ENCODE data around the gene MED12L. TPM values are rescaled to one million over a fixed set of nuclear protein-coding genes. Genes with fewer than 3 reads are reported as not detected.
"Not testable (repeated sequence)": the region's sequence is repeated elsewhere in the genome, so short reads cannot be mapped to it uniquely, and the experiment has no call there.

Gene MED12L
- total RNA-seq (2014; rRNA removed; shearing (Covaris generic)) = 1.5 and 2.0 TPM in 2 replicates
- 1.0 and 1.1 TPM in 2 replicates for polyA plus RNA-seq (2015; cell fraction: cytosol; rRNA removed)
- 1.2 TPM in 2 replicates for polyA plus RNA-seq (2015; cell fraction: nucleus; rRNA removed)

- DNase-seq (ENCODE audit: low read depth) = peak; percentile 80
These were observed at the start of gene MED12L for GRCh38 chr3:151085227-151085888. TSS of gene MED12L (plus strand) at chr3:151085664. CDS start at chr3:151086927, 1,263 bp downstream.

- peak; percentile 99 for DNase-seq (ENCODE audit: low read depth)
These were observed 47.6 kb upstream of the MED12L start for GRCh38 chr3:151037746-151038477.

DNA sequence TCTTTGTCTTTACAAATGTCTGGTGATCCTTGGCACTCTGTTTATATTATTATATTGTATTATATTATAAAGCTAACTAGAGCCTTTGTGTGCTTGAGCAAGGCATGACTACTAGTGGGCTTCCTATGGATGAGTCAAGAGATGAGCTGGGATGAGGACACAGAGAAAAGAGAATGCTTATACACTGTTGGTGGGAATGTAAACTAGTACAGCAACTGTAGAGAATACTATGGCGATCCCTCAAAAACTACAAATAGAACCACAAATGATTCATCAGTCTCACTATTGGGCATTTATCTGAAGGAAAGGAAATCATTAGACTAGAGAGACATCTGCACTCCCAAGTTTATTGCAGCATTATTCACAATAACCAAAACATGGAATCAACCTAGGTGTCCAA is 40.8 kb upstream of the MED12L start:
- peak; percentile 84 for DNase-seq (ENCODE audit: low read depth)

GRCh38 chr3:151047636-151048035 is 37.8 kb upstream of the MED12L start:
- DNase-seq (ENCODE audit: low read depth) = peak; percentile 16

- no peak for DNase-seq (ENCODE audit: low read depth)
These were observed 33.9 kb upstream of the MED12L start for GRCh38 chr3:151051533-151051932.

GRCh38 chr3:151052346-151052745 is 33.1 kb upstream of the MED12L start:
- DNase-seq (ENCODE audit: low read depth) = no peak

DNA sequence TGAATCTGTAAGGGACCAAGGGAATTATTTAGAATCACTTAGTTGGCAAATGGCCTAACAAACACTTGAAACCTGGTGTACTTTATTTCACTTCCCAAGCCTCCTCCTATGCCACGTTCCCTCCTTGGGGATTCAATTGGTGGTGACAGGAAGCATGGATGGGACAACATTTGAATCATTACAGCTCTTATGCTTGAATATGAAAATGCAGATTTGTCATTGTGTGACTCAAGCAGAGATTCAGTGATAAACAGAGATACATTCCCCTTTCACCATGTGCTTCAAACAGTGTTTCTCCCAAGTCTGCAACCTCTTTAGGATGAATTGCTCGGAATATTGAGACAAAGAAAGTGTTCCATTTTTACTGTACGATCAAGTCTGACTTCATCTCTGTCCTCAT is 32.7 kb upstream of the MED12L start:
- no peak for DNase-seq (ENCODE audit: low read depth)

GRCh38 chr3:151058740-151059139 is 26.7 kb upstream of the MED12L start:
- peak; percentile 13 for DNase-seq (ENCODE audit: low read depth)

- no peak for DNase-seq (ENCODE audit: low read depth)
These were observed 22.9 kb upstream of the MED12L start for GRCh38 chr3:151062611-151063010.

DNA sequence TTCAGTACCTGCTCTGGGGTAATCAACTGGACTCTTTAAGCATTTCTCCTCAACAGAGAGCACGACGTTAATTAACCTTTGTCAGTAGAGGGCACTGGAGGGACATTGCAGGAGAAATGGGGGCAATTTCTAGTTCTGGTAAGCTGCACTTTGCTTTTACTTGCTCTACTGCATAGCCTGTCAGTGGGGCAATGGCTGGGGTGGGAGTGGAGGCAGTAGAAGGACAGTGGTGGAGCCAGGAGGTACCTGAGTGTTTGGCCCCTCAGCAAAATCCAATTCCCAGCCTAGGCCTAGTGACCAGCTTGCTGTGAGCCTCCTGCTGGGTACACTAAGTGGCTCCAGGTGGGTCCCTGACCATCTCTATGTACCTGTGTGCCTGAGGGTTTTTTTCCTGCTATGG is 18.3 kb upstream of the MED12L start:
- peak; percentile 50 for DNase-seq (ENCODE audit: low read depth)

DNA sequence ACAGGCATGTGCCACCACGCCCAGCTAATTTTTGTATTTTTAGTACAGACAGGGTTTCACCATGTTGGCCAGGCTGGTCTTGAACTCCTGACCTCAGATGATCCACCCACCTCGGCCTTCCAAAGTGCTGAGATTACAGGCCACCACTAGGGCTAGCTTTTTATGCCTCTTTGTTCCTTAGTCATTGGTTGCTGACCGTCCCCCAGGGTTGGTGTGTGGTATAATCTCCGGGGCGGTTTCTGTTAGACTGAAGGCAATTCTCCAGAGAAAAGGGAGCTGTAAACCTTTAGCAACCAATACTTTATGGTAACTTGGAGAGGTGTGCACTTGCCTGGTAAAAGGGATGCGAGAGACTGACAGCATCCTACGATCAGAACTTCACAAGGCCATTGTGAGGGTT is 12.6 kb upstream of the MED12L start:
- DNase-seq (ENCODE audit: low read depth) = not testable (repeated sequence)

DNA sequence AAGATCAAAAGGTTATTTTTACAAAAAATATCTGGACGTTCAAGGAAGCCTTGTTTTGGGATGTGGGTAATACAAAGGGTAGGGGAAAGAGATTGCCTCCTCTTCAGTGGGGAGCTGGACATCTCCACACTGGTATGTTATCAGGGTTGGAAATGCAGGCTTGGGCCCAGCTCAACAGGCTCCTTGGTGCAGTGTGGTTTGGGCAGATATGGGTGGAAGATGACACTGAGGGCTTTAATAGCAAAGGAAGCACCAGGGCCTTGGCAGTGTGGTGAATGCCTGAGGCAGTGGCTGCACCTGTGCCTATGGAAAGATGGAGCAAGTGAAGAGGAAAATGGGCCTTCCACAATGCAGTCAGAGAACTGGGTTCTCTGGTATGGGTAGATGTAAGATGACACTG is 11.2 kb upstream of the MED12L start:
- DNase-seq (ENCODE audit: low read depth) = no peak

GRCh38 chr3:151075869-151076562 is 9.4 kb upstream of the MED12L start:
- DNase-seq (ENCODE audit: low read depth) = no peak

GRCh38 chr3:151076626-151077025 is 8.8 kb upstream of the MED12L start:
- no peak for DNase-seq (ENCODE audit: low read depth)

GRCh38 chr3:151081082-151081481 is 4.4 kb upstream of the MED12L start:
- DNase-seq (ENCODE audit: low read depth) = not testable (repeated sequence)

DNA sequence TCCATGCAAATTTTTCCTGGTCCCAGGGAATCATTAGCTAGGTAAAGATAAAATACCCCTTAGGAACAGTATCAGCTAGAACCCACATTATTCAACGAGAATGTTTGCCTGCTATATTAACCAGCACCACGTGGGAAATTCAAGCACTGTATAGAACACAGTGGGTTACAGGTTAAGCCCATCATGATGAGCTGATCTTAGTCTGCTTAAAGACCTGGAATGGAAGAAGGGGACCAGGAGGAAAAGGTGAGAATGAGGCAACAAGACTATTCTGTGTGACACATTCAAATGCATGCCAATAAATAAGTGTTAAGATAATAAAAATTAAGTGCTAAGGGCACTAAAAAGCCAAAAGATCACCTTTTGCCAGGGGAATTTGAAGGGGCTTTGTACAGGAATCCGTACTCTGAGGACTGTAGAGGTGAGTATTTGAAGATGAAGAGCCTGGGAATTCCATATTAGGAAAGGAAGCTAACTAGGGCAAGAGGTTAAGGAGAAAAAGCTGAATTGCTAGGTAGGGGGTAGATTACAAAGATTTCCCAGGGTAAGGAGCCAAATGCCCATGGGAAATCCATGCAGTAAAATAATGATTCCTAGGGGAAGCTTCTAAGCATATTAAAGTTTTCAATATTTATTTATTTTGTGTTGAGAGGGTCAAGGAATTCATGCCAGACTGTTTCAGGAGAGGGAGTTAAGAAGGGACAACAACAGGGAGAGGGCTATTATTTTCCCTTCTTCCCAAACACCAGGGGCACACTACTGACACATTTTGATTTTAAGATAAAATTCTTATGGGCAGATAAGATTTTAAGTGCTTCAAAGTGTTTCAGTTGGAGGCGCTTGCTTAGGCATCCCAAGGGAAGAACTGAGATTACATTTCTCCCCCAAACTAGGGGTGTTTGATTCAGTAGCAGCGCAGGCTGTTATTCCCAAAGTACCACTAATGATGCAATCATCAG is 2.3 kb upstream of the MED12L start:
- no peak for DNase-seq (ENCODE audit: low read depth)

- no peak for DNase-seq (ENCODE audit: low read depth)
These were observed 604 bp upstream of the MED12L start for GRCh38 chr3:151084893-151085226.

GRCh38 chr3:151085889-151086483 is 522 bp downstream of the MED12L start:
- peak; percentile 23 for DNase-seq (ENCODE audit: low read depth)

- DNase-seq (ENCODE audit: low read depth) = peak; percentile 88
These were observed 1.3 kb downstream of the MED12L start for GRCh38 chr3:151086484-151087456.

Measured in HT1080 (cell line).